Smooth muscle cell (in vitro differentiated cells): ENCODE measurements around the gene LMBR1. TPM values are rescaled to one million over a fixed set of nuclear protein-coding genes. Genes with fewer than 3 reads are reported as not detected.

Experiments used
- DNase-seq: peaks from one replicate; lab custom pipeline; 2025; ENCODE audit not compliant: unreplicated experiment; lab: John Stamatoyannopoulos, UW
- H2AFZ ChIP-seq: fragments of 200-600 bp; sonication (generic); 2 replicates; pipeline ENCODE4 v1.6.0; 2016; ENCODE audit warnings: antibody characterized with exemption, low read depth, mild to moderate bottlenecking
- H3F3A ChIP-seq: fragments of 200-600 bp; sonication (generic); 2 replicates; pipeline ENCODE4 v1.6.0; 2017; ENCODE audit warnings: antibody characterized with exemption, low read depth
- H3K27ac ChIP-seq: fragments of 200-600 bp; sonication (generic); 2 replicates; pipeline ENCODE4 v1.5.1; 2016; ENCODE audit warnings: low read depth, mild to moderate bottlenecking
- H3K27me3 ChIP-seq: fragments of 200-600 bp; sonication (generic); 2 replicates; pipeline ENCODE4 v1.6.1; 2016; ENCODE audit warnings: low read depth, mild to moderate bottlenecking
- H3K36me3 ChIP-seq: fragments of 200-600 bp; sonication (generic); 2 replicates; pipeline ENCODE4 v1.5.1; 2016; ENCODE audit warnings: low read depth
- H3K4me1 ChIP-seq: fragments of 200-600 bp; sonication (generic); 2 replicates; pipeline ENCODE4 v1.5.1; 2016; ENCODE audit warnings: low read depth
- H3K4me2 ChIP-seq: fragments of 200-600 bp; sonication (generic); 2 replicates; pipeline ENCODE4 v1.6.0; 2016; ENCODE audit warnings: mild to moderate bottlenecking
- H3K4me3 ChIP-seq: fragments of 200-600 bp; sonication (generic); 2 replicates; pipeline ENCODE4 v1.5.1; 2016; ENCODE audit warnings: mild to moderate bottlenecking
- H3K79me2 ChIP-seq: fragments of 200-600 bp; sonication (generic); 2 replicates; pipeline ENCODE4 v1.6.0; 2016; ENCODE audit warnings: low read depth, mild to moderate bottlenecking
- H3K9ac ChIP-seq: fragments of 200-600 bp; sonication (generic); 2 replicates; pipeline ENCODE4 v1.6.0; 2016; ENCODE audit warnings: low read depth
- H3K9me3 ChIP-seq: fragments of 200-600 bp; sonication (generic); replicated peaks from 2 replicates; pipeline ENCODE4 v1.5.1; 2016; ENCODE audit warnings: low read depth
- H4K20me1 ChIP-seq: fragments of 200-600 bp; sonication (generic); 2 replicates; pipeline ENCODE4 v1.6.0; 2016; ENCODE audit warnings: low read depth
- WGBS: methylation state at CpG from one replicate; pipeline ENCODE4 v1.1.7; 2016; ENCODE audit warnings: low lambda C conversion rate; 5-methylcytosine and 5-hydroxymethylcytosine counted together
- polyA plus RNA-seq: library from polyadenylated mRNA; unstranded; fragments of >200 nt; fragmentation: Nextera tagmentation; extraction: Ambion mirVana; gene quantifications from 2 replicates; pipeline ENCODE4 v1.2.1, GENCODE V29; 2016
- total RNA-seq: library from RNA; depleted of rRNA; stranded (reverse); fragments of >200 nt; gene quantifications from 2 replicates; pipeline ENCODE4 v1.2.3, GENCODE V29; 2014
- TF ChIP-seq, protein P1 (sequence below): fragments of 200-600 bp; sonication (generic); IDR thresholded peaks from 2 replicates; pipeline ENCODE4 v1.5.1; 2017; ENCODE audit warnings: borderline replicate concordance, mild to moderate bottlenecking, antibody characterized with exemption; ENCODE audit not compliant: insufficient read depth, poor library complexity, severe bottlenecking

LMBR1 gene
- total and polyA plus RNA-seq, 2 experiments from 2014 or later, result 9.7 to 30.3 TPM

DNA sequence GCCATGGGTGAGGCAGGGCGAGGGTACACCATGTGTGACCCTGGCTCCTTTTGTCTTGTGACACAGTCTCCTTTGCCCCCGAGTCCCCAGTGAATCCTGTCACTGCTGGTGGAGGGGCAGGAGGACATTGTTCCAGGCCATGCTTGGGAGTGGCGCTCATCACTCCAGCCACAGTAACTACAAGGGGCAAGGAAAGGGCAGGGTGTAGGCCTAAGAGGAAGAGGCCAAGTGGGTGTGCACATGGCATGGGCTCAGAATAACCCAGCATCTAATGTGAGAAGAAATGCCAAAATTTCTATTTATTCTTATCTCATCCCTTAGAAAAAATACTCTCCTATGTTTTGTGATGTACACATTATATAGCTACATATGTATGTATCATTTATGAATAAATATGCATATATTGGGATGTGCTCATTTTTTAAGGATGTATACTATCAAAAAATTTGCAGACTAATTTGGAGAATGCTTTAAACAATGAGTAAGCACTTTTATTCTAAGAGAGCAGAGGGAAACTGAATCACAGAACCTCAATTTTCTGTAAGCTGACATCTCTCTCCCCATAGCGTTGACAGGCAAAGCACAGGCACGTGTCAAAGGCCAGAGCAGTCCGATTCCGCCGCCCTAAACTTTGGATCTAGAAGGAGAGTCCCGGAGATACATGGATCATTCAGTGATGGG, 215.5 kb downstream of the LMBR1 start:
- WGBS, result 95% methylated on average over 9 of the region's 9 CpGs
- H3K4me2 ChIP-seq, result no peak overlapping the region
- no peaks in the 10 kb centered on the region for H3K9me3 ChIP-seq
- H3K27me3 ChIP-seq, result no peaks in the 10 kb centered on the region
- no peak overlapping the region for H2AFZ ChIP-seq
- peaks cover 24% of the 10 kb centered on the region for H3K4me1 ChIP-seq
- no peaks in the 10 kb centered on the region for H4K20me1 ChIP-seq
- no peak for DNase-seq
- H3K36me3 ChIP-seq, result no peaks in the 10 kb centered on the region
- H3K27ac ChIP-seq, result no peak overlapping the region
- H3K4me3 ChIP-seq, result no peak overlapping the region
- H3K79me2 ChIP-seq, result no peaks in the 10 kb centered on the region
- no peaks in the 10 kb centered on the region for H3F3A ChIP-seq
- H3K9ac ChIP-seq, result no peak overlapping the region
- TF ChIP-seq, protein P1, sequence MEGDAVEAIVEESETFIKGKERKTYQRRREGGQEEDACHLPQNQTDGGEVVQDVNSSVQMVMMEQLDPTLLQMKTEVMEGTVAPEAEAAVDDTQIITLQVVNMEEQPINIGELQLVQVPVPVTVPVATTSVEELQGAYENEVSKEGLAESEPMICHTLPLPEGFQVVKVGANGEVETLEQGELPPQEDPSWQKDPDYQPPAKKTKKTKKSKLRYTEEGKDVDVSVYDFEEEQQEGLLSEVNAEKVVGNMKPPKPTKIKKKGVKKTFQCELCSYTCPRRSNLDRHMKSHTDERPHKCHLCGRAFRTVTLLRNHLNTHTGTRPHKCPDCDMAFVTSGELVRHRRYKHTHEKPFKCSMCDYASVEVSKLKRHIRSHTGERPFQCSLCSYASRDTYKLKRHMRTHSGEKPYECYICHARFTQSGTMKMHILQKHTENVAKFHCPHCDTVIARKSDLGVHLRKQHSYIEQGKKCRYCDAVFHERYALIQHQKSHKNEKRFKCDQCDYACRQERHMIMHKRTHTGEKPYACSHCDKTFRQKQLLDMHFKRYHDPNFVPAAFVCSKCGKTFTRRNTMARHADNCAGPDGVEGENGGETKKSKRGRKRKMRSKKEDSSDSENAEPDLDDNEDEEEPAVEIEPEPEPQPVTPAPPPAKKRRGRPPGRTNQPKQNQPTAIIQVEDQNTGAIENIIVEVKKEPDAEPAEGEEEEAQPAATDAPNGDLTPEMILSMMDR, result no peak

GRCh38 chr7:156676263-156676662, 216.7 kb downstream of the LMBR1 start:
- WGBS, result 97% methylated on average over 19 of the region's 19 CpGs
- Histone ChIP-seq H3K4me1 (peaks cover 24% of the 10 kb centered on the region), H3F3A (no peaks in the 10 kb centered on the region), H3K36me3 (no peaks in the 10 kb centered on the region), H2AFZ (no peak overlapping the region), H3K4me2 (no peak overlapping the region), H3K9me3 (no peaks in the 10 kb centered on the region), H3K9ac (no peak overlapping the region), H3K27me3 (no peaks in the 10 kb centered on the region), H4K20me1 (no peaks in the 10 kb centered on the region), H3K4me3 (no peak overlapping the region), H3K79me2 (no peaks in the 10 kb centered on the region), H3K27ac (no peak overlapping the region)
- DNase-seq, result no peak
- TF ChIP-seq, protein P1, result no peak

- Histone ChIP-seq H3K4me1 (peaks cover 23% of the 10 kb centered on the region), H3K27me3 (no peaks in the 10 kb centered on the region), H3K9me3 (no peaks in the 10 kb centered on the region), H2AFZ (no peak overlapping the region), H3F3A (no peaks in the 10 kb centered on the region), H4K20me1 (no peaks in the 10 kb centered on the region), H3K4me2 (no peak overlapping the region), H3K79me2 (no peaks in the 10 kb centered on the region), H3K4me3 (no peak overlapping the region), H3K27ac (no peak overlapping the region), H3K9ac (no peak overlapping the region), H3K36me3 (no peaks in the 10 kb centered on the region)
- 98% methylated on average over 9 of the region's 9 CpGs for WGBS
- DNase-seq, result no peak
- TF ChIP-seq, protein P1, result no peak
Observed at GRCh38 chr7:156675721-156676120, 217.3 kb downstream of the LMBR1 start.

DNA sequence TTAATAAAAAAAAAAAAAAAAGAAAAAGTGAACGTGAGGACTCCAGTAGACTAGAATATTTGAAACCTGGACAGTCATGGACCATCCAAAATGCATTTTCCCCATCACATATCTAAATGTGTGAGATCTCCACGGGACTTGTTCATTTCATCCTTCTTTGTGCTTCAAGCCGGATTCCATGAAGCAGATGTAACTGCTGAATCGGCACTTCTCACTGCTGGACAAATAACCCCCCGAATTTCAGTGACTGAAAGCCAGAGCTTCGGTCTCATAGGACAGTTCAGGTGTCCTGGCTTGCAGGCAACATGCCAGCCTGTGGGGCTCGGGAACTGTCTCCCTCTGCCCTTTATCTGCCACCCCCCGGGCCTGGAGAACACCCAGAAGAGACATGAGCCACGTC, 219.1 kb downstream of the LMBR1 start:
- H3K9me3 ChIP-seq, result no peaks in the 10 kb centered on the region
- H3K4me1 ChIP-seq, result peaks cover 20% of the 10 kb centered on the region
- no peak overlapping the region for H3K4me2 ChIP-seq
- DNase-seq, result no peak
- no peak overlapping the region for H3K4me3 ChIP-seq
- no peaks in the 10 kb centered on the region for H4K20me1 ChIP-seq
- H3K27ac ChIP-seq, result no peak overlapping the region
- no peaks in the 10 kb centered on the region for H3K36me3 ChIP-seq
- no peaks in the 10 kb centered on the region for H3K79me2 ChIP-seq
- H2AFZ ChIP-seq, result no peak overlapping the region
- TF ChIP-seq, protein P1, result no peak
- H3K27me3 ChIP-seq, result no peaks in the 10 kb centered on the region
- 98% methylated on average over 9 of the region's 9 CpGs for WGBS
- H3K9ac ChIP-seq, result no peak overlapping the region
- H3F3A ChIP-seq, result no peaks in the 10 kb centered on the region
